Measurements from ENCODE around the gene KIAA1328.

The KIAA1328 gene

GRCh38 chr18:37179384-37179783, 350.5 kb downstream of the KIAA1328 start:
- no peak overlapping the region for H3K4me3 ChIP-seq (ENCODE audit: insufficient read depth, low read length, poor library complexity, severe bottlenecking)
- H2AFZ ChIP-seq (ENCODE audit: low read depth, low read length, severe bottlenecking) = no peak overlapping the region
- TF ChIP-seq CTCF (IDR thresholded peaks at IDR 0.05; ENCODE audit: insufficient read depth, low read length, poor library complexity, severe bottlenecking) = no peak
- no peak for TF ChIP-seq EZH2phosphoT487 (conservative IDR thresholded peaks at IDR 0.05; ENCODE audit: low read length)
- H3F3A ChIP-seq (ENCODE audit: insufficient read depth) = no peaks in the 10 kb centered on the region
- H3K36me3 ChIP-seq (ENCODE audit: low read length) = no peaks in the 10 kb centered on the region
- no peaks in the 10 kb centered on the region for H3K79me2 ChIP-seq (ENCODE audit: insufficient read depth, low read length)
- no peaks in the 10 kb centered on the region for H4K20me1 ChIP-seq (ENCODE audit: low read depth, low read length)
- no peaks in the 10 kb centered on the region for H3K9me3 ChIP-seq (ENCODE audit: insufficient read depth, low read length)
- no peaks in the 10 kb centered on the region; the same call in 1 of the 2 replicates for H3K9me2 ChIP-seq (replicated peaks; ENCODE audit: insufficient read depth, low read length)
- no peaks in the 10 kb centered on the region for H3K27me3 ChIP-seq (ENCODE audit: low read length)
- H3K4me2 ChIP-seq (ENCODE audit: low read depth, low read length, poor library complexity, severe bottlenecking) = no peak overlapping the region
- no peak overlapping the region for H3K9ac ChIP-seq (ENCODE audit: low read length)
- H3K27ac ChIP-seq (ENCODE audit: low read depth, low read length) = no peak overlapping the region

- no peak overlapping the region for H2AFZ ChIP-seq (ENCODE audit: low read depth, low read length, severe bottlenecking)
- no peaks in the 10 kb centered on the region for H3K27me3 ChIP-seq (ENCODE audit: low read length)
- H3K4me3 ChIP-seq (ENCODE audit: insufficient read depth, low read length, poor library complexity, severe bottlenecking) = no peak overlapping the region
- no peaks in the 10 kb centered on the region for H3K36me3 ChIP-seq (ENCODE audit: low read length)
- H3K9me2 ChIP-seq (replicated peaks; ENCODE audit: insufficient read depth, low read length) = no peaks in the 10 kb centered on the region; the same call in 1 of the 2 replicates
- H3K4me2 ChIP-seq (ENCODE audit: low read depth, low read length, poor library complexity, severe bottlenecking) = no peak overlapping the region
- H3K79me2 ChIP-seq (ENCODE audit: insufficient read depth, low read length) = no peaks in the 10 kb centered on the region
- H3K9ac ChIP-seq (ENCODE audit: low read length) = no peak overlapping the region
- no peaks in the 10 kb centered on the region for H3K9me3 ChIP-seq (ENCODE audit: insufficient read depth, low read length)
- no peak overlapping the region for H3K27ac ChIP-seq (ENCODE audit: low read depth, low read length)
- H4K20me1 ChIP-seq (ENCODE audit: low read depth, low read length) = no peaks in the 10 kb centered on the region
- no peak for TF ChIP-seq EZH2phosphoT487 (conservative IDR thresholded peaks at IDR 0.05; ENCODE audit: low read length)
- TF ChIP-seq CTCF (IDR thresholded peaks at IDR 0.05; ENCODE audit: insufficient read depth, low read length, poor library complexity, severe bottlenecking) = no peak
- no peaks in the 10 kb centered on the region for H3F3A ChIP-seq (ENCODE audit: insufficient read depth)
Observed at GRCh38 chr18:37180086-37180485, 351.2 kb downstream of the KIAA1328 start.

- no peak overlapping the region for H3K4me3 ChIP-seq (ENCODE audit: insufficient read depth, low read length, poor library complexity, severe bottlenecking)
- H3K9me2 ChIP-seq (replicated peaks; ENCODE audit: insufficient read depth, low read length) = no peaks in the 10 kb centered on the region; the same call in 1 of the 2 replicates
- no peak overlapping the region for H3K9ac ChIP-seq (ENCODE audit: low read length)
- H2AFZ ChIP-seq (ENCODE audit: low read depth, low read length, severe bottlenecking) = no peak overlapping the region
- H3K36me3 ChIP-seq (ENCODE audit: low read length) = no peaks in the 10 kb centered on the region
- no peaks in the 10 kb centered on the region for H3K27me3 ChIP-seq (ENCODE audit: low read length)
- H3K79me2 ChIP-seq (ENCODE audit: insufficient read depth, low read length) = no peaks in the 10 kb centered on the region
- no peak overlapping the region for H3K4me2 ChIP-seq (ENCODE audit: low read depth, low read length, poor library complexity, severe bottlenecking)
- no peaks in the 10 kb centered on the region for H3K9me3 ChIP-seq (ENCODE audit: insufficient read depth, low read length)
- H3K27ac ChIP-seq (ENCODE audit: low read depth, low read length) = no peak overlapping the region
- H3F3A ChIP-seq (ENCODE audit: insufficient read depth) = no peaks in the 10 kb centered on the region
- H4K20me1 ChIP-seq (ENCODE audit: low read depth, low read length) = no peaks in the 10 kb centered on the region
- no peak for TF ChIP-seq CTCF (IDR thresholded peaks at IDR 0.05; ENCODE audit: insufficient read depth, low read length, poor library complexity, severe bottlenecking)
- no peak for TF ChIP-seq EZH2phosphoT487 (conservative IDR thresholded peaks at IDR 0.05; ENCODE audit: low read length)
Observed at GRCh38 chr18:37182340-37183135, 353.6 kb downstream of the KIAA1328 start.
